H1 (cell line): Measurements from ENCODE around the gene DNAJC10. TPM values are rescaled to one million over a fixed set of nuclear protein-coding genes. Genes with fewer than 3 reads are reported as not detected.

Experiments
- BACH1 ChIP-seq: IDR thresholded peaks from 2 replicates; pipeline ENCODE4 v1.6.1; 2012; ENCODE audit warnings: low read length, improper control_type of control experiment
- CTBP2 ChIP-seq: IDR thresholded peaks from 2 replicates; pipeline ENCODE4 v1.7.0; 2011; ENCODE audit warnings: borderline replicate concordance, mild to moderate bottlenecking, moderate library complexity, mixed read lengths, low read length; ENCODE audit not compliant: insufficient read depth, insufficient read length
- RNF2 ChIP-seq: fragments of 200-900, 300-1000 bp; sonication (generic); IDR thresholded peaks from 2 replicates; pipeline ENCODE4 v1.7.1; 2016; ENCODE audit warnings: borderline replicate concordance, low read depth, mild to moderate bottlenecking, antibody characterized with exemption, low read length; ENCODE audit not compliant: poor library complexity, severe bottlenecking; ENCODE audit errors: missing control alignments
- polyA plus RNA-seq, 7 experiments: library from polyadenylated mRNA; depleted of rRNA in 3 of 7; stranded (reverse) in 5 of 7; unstranded in 2 of 7; fragments of >200 nt in 5 of 7; fragments of 200-250 nt in 2 of 7; gene quantifications; 1 replicate in 5 of 7; 2 replicates in 1 of 7; 4 replicates in 1 of 7; pipeline versions ENCODE4 v1.2.1 to v1.2.3, GENCODE V29; 2011 to 2013; ENCODE audit warnings: missing spikeins in 2 of 7, mixed read lengths in 2 of 7
- total RNA-seq: library from RNA; stranded (reverse); fragmentation: NEBNext Ultra II Directional; extraction: Animal tissue kit (Norgen Biotek cat#: 25700); gene quantifications from 2 replicates; pipeline ENCODE4 v1.2.1, GENCODE V29; 2021
- TF ChIP-seq, protein P1 (sequence below): fragments of 300-600 bp; sonication (generic); IDR thresholded peaks from 2 replicates; pipeline ENCODE4 v1.7.1; 2012; ENCODE audit warnings: low read length, moderate library complexity, mild to moderate bottlenecking, inconsistent platforms; ENCODE audit not compliant: insufficient replicate concordance

The DNAJC10 gene
- total and polyA plus RNA-seq, 2 of the 8 experiments (the other 6 are each of a cell fraction or from before 2014, with no cell fraction given), result 23.2 to 121 TPM

DNA sequence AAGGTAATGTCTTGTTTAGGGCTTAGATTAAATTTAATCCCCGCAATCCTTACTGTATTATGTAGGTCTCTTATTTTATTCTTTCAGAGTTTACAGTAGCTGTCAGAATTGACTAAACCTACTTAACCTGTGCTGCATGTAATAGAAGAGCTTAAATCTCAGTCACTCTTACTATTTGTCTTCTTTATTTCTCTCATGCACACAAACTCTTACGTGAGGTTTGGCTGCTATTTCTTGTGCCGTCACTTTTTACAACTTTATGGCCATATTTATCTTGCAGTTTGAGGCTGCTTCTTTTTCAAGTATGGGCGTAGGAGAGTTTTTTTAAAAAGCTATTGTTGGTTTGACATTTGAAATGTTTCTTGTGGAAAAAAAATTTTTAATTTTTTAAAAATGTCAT is 12.0 kb downstream of the DNAJC10 start (continued):
- TF ChIP-seq, protein P1, sequence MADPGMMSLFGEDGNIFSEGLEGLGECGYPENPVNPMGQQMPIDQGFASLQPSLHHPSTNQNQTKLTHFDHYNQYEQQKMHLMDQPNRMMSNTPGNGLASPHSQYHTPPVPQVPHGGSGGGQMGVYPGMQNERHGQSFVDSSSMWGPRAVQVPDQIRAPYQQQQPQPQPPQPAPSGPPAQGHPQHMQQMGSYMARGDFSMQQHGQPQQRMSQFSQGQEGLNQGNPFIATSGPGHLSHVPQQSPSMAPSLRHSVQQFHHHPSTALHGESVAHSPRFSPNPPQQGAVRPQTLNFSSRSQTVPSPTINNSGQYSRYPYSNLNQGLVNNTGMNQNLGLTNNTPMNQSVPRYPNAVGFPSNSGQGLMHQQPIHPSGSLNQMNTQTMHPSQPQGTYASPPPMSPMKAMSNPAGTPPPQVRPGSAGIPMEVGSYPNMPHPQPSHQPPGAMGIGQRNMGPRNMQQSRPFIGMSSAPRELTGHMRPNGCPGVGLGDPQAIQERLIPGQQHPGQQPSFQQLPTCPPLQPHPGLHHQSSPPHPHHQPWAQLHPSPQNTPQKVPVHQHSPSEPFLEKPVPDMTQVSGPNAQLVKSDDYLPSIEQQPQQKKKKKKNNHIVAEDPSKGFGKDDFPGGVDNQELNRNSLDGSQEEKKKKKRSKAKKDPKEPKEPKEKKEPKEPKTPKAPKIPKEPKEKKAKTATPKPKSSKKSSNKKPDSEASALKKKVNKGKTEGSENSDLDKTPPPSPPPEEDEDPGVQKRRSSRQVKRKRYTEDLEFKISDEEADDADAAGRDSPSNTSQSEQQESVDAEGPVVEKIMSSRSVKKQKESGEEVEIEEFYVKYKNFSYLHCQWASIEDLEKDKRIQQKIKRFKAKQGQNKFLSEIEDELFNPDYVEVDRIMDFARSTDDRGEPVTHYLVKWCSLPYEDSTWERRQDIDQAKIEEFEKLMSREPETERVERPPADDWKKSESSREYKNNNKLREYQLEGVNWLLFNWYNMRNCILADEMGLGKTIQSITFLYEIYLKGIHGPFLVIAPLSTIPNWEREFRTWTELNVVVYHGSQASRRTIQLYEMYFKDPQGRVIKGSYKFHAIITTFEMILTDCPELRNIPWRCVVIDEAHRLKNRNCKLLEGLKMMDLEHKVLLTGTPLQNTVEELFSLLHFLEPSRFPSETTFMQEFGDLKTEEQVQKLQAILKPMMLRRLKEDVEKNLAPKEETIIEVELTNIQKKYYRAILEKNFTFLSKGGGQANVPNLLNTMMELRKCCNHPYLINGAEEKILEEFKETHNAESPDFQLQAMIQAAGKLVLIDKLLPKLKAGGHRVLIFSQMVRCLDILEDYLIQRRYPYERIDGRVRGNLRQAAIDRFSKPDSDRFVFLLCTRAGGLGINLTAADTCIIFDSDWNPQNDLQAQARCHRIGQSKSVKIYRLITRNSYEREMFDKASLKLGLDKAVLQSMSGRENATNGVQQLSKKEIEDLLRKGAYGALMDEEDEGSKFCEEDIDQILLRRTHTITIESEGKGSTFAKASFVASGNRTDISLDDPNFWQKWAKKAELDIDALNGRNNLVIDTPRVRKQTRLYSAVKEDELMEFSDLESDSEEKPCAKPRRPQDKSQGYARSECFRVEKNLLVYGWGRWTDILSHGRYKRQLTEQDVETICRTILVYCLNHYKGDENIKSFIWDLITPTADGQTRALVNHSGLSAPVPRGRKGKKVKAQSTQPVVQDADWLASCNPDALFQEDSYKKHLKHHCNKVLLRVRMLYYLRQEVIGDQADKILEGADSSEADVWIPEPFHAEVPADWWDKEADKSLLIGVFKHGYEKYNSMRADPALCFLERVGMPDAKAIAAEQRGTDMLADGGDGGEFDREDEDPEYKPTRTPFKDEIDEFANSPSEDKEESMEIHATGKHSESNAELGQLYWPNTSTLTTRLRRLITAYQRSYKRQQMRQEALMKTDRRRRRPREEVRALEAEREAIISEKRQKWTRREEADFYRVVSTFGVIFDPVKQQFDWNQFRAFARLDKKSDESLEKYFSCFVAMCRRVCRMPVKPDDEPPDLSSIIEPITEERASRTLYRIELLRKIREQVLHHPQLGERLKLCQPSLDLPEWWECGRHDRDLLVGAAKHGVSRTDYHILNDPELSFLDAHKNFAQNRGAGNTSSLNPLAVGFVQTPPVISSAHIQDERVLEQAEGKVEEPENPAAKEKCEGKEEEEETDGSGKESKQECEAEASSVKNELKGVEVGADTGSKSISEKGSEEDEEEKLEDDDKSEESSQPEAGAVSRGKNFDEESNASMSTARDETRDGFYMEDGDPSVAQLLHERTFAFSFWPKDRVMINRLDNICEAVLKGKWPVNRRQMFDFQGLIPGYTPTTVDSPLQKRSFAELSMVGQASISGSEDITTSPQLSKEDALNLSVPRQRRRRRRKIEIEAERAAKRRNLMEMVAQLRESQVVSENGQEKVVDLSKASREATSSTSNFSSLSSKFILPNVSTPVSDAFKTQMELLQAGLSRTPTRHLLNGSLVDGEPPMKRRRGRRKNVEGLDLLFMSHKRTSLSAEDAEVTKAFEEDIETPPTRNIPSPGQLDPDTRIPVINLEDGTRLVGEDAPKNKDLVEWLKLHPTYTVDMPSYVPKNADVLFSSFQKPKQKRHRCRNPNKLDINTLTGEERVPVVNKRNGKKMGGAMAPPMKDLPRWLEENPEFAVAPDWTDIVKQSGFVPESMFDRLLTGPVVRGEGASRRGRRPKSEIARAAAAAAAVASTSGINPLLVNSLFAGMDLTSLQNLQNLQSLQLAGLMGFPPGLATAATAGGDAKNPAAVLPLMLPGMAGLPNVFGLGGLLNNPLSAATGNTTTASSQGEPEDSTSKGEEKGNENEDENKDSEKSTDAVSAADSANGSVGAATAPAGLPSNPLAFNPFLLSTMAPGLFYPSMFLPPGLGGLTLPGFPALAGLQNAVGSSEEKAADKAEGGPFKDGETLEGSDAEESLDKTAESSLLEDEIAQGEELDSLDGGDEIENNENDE, result no peak
- TF ChIP-seq CTBP2 (no peak), BACH1 (no peak), RNF2 (no peak)
